ENCODE measurements around the gene CACNG6. TPM values are rescaled to one million over a fixed set of nuclear protein-coding genes. Genes with fewer than 3 reads are reported as not detected.

CACNG6 gene
- total and polyA plus RNA-seq, 2 donors (not counting 1 experiment from before 2014, with no cell fraction given), result under 0.01 TPM; not detected in 1

DNA sequence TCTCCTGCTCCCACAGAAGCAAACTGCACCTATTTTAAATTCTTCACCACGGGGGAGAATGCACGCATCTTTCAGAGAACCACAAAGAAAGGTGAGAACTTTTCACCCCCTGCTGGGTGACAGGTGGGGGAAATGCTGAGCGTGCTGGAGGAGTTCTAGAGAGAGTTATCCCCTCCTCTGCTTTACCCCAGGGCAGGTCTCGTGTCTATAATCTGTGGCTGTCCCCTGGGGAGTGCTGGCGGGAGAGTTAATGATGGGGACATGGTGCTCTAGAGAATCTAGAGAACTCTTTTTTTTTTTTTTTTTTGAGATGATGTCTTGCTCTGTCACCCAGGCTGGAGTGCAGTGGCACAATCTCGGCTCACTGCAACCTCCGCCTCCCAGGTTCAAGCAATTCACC, 6.8 kb downstream of the CACNG6 start:
- H4K20me1 ChIP-seq (ENCODE audit: control insufficient read depth, extremely low read depth, insufficient read depth, low read length), result no peaks in the 10 kb centered on the region
- H3K27ac ChIP-seq (ENCODE audit: insufficient read depth, low read length), result no peak overlapping the region
- H3K9ac ChIP-seq (ENCODE audit: insufficient read depth, low read length), result no peak overlapping the region
- H3K4me2 ChIP-seq (ENCODE audit: extremely low read depth, insufficient read depth, low read length), result no peak overlapping the region
- TF ChIP-seq EZH2 (IDR thresholded peaks at IDR 0.05; ENCODE audit: low read length, missing control alignments) (no peak), CTCF (conservative IDR thresholded peaks at IDR 0.05 in 1 of 2, IDR thresholded peaks at IDR 0.05 in 1 of 2; ENCODE audit: low read depth in 1 of 2, low read length in 2 of 2) (no peak)
- H3K9me3 ChIP-seq (ENCODE audit: control insufficient read depth, insufficient read depth, low read depth, low read length), result no peaks in the 10 kb centered on the region
- H3K4me3 ChIP-seq (replicated peaks in 1 of 4; ENCODE audit: control extremely low read depth in 1 of 4, insufficient read depth in 1 of 4, low read depth in 3 of 4, low read length in 4 of 4), result no peak overlapping the region
- H3K36me3 ChIP-seq (ENCODE audit: control insufficient read depth, insufficient read depth, low read length), result no peaks in the 10 kb centered on the region
- H3K4me1 ChIP-seq (ENCODE audit: control insufficient read depth, extremely low read depth, insufficient read depth, low read length), result no peaks in the 10 kb centered on the region
- no peaks in the 10 kb centered on the region for H3K79me2 ChIP-seq (ENCODE audit: control insufficient read depth, insufficient read depth, low read length)
- peaks cover 9% of the 10 kb centered on the region for H3K27me3 ChIP-seq (ENCODE audit: control insufficient read depth, insufficient read depth, low read length)
- H2AFZ ChIP-seq (ENCODE audit: low read length), result no peak overlapping the region
- no peak for DNase-seq (ENCODE audit: low read depth in 2 of 2)

- no peaks in the 10 kb centered on the region for H3K79me2 ChIP-seq (ENCODE audit: control insufficient read depth, insufficient read depth, low read length)
- no peak overlapping the region for H3K4me2 ChIP-seq (ENCODE audit: extremely low read depth, insufficient read depth, low read length)
- TF ChIP-seq EZH2 (IDR thresholded peaks at IDR 0.05; ENCODE audit: low read length, missing control alignments), result no peak
- no peak for TF ChIP-seq CTCF (conservative IDR thresholded peaks at IDR 0.05 in 1 of 2, IDR thresholded peaks at IDR 0.05 in 1 of 2; ENCODE audit: low read depth in 1 of 2, low read length in 2 of 2)
- H3K4me1 ChIP-seq (ENCODE audit: control insufficient read depth, extremely low read depth, insufficient read depth, low read length), result no peaks in the 10 kb centered on the region
- H3K27ac ChIP-seq (ENCODE audit: insufficient read depth, low read length), result no peak overlapping the region
- H3K36me3 ChIP-seq (ENCODE audit: control insufficient read depth, insufficient read depth, low read length), result no peaks in the 10 kb centered on the region
- H3K4me3 ChIP-seq (replicated peaks in 1 of 4; ENCODE audit: control extremely low read depth in 1 of 4, insufficient read depth in 1 of 4, low read depth in 3 of 4, low read length in 4 of 4), result no peak overlapping the region
- H2AFZ ChIP-seq (ENCODE audit: low read length), result no peak overlapping the region
- no peaks in the 10 kb centered on the region for H4K20me1 ChIP-seq (ENCODE audit: control insufficient read depth, extremely low read depth, insufficient read depth, low read length)
- no peak overlapping the region for H3K9ac ChIP-seq (ENCODE audit: insufficient read depth, low read length)
- H3K27me3 ChIP-seq (ENCODE audit: control insufficient read depth, insufficient read depth, low read length), result peaks cover 2% of the 10 kb centered on the region
- no peak for DNase-seq (ENCODE audit: low read depth in 2 of 2)
- no peaks in the 10 kb centered on the region for H3K9me3 ChIP-seq (ENCODE audit: control insufficient read depth, insufficient read depth, low read depth, low read length)
These were observed 8.3 kb downstream of the CACNG6 start for GRCh38 chr19:53999694-54000093.

GRCh38 chr19:54001496-54001895, 10.1 kb downstream of the CACNG6 start:
- Histone ChIP-seq H3K79me2 (ENCODE audit: control insufficient read depth, insufficient read depth, low read length) (no peaks in the 10 kb centered on the region), H3K27ac (ENCODE audit: insufficient read depth, low read length) (no peak overlapping the region), H3K9me3 (ENCODE audit: control insufficient read depth, insufficient read depth, low read depth, low read length) (no peaks in the 10 kb centered on the region), H3K4me2 (ENCODE audit: extremely low read depth, insufficient read depth, low read length) (no peak overlapping the region), H3K36me3 (ENCODE audit: control insufficient read depth, insufficient read depth, low read length) (no peaks in the 10 kb centered on the region), H4K20me1 (ENCODE audit: control insufficient read depth, extremely low read depth, insufficient read depth, low read length) (no peaks in the 10 kb centered on the region), H3K9ac (ENCODE audit: insufficient read depth, low read length) (no peak overlapping the region), H3K4me3 (replicated peaks in 1 of 4; ENCODE audit: control extremely low read depth in 1 of 4, insufficient read depth in 1 of 4, low read depth in 3 of 4, low read length in 4 of 4) (no peak overlapping the region), H3K4me1 (ENCODE audit: control insufficient read depth, extremely low read depth, insufficient read depth, low read length) (no peaks in the 10 kb centered on the region), H2AFZ (ENCODE audit: low read length) (no peak overlapping the region), H3K27me3 (ENCODE audit: control insufficient read depth, insufficient read depth, low read length) (peaks cover 2% of the 10 kb centered on the region)
- TF ChIP-seq CTCF (conservative IDR thresholded peaks at IDR 0.05 in 1 of 2, IDR thresholded peaks at IDR 0.05 in 1 of 2; ENCODE audit: low read depth in 1 of 2, low read length in 2 of 2) (no peak), EZH2 (IDR thresholded peaks at IDR 0.05; ENCODE audit: low read length, missing control alignments) (no peak)
- DNase-seq (ENCODE audit: low read depth in 2 of 2), result no peak
